Measurements from ENCODE around the gene ALDH2.
"Not testable (repeated sequence)": the region's sequence is repeated elsewhere in the genome, so short reads cannot be mapped to it uniquely, and the experiment has no call there.

ALDH2 gene

GRCh38 chr12:111791507-111791906 lies 24.8 kb downstream of the ALDH2 start:
- DNase-seq, result no peak

DNA sequence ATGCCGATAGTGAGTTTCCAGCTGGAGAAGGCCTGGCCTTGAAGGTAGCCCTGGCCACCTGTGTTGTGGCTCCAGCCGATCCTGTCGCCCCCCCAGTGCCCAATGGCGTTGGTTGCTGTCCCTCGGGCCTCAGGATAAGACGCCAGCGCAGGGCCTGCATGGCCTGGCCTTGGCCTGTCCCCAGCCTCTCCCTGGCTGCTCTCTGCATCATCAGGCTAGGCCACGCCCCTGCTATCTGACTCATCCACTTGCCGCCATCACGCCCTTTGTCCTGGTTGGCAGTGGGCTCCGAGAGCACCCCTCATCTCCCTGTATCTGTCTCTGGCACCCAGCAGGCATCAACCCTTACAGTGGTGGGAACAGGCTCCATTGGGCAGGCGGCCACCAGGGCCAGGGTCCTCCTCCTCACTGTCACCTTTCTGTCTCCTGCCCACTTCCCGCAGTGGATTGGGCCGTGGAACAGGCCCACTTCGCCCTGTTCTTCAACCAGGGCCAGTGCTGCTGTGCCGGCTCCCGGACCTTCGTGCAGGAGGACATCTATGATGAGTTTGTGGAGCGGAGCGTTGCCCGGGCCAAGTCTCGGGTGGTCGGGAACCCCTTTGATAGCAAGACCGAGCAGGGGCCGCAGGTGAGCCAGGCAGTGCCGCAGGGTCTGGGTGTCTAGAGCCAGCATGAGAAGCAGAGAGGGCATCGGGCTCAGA lies 25.6 kb downstream of the ALDH2 start:
- no peak for DNase-seq

- no peak for DNase-seq
Observed at GRCh38 chr12:111792856-111793235, 26.1 kb downstream of the ALDH2 start.

DNA sequence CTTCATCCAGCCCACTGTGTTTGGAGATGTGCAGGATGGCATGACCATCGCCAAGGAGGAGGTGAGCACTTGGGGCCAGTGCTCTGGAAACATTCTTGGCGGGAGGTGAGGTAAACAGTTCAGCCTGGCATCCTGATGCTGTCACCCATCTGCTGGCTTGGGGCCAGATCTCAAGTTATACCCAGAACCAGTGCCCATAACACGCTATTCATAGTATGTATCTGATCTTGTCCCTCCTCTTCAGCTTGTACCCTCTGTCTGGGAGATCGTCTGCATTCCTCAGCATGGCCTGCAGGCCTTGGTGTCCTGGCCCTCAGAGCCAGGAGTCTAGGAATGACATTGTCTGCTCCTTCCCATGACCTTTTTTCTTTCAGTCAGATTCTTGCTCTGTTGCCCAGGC lies 31.4 kb downstream of the ALDH2 start:
- DNase-seq, result no peak

DNA sequence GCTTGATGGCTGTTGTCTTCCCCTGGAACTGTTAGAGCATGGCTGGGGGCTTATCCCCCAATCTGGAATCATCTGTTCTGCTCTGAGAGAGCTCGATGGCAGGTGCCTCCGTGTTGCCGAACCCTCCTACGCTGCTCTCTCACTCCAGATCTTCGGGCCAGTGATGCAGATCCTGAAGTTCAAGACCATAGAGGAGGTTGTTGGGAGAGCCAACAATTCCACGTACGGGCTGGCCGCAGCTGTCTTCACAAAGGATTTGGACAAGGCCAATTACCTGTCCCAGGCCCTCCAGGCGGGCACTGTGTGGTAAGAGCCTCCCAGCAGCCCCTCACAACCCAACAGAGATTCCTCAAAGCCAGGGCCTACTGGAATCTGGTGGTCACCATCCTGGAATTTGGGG lies 33.0 kb downstream of the ALDH2 start:
- no peak for DNase-seq

DNA sequence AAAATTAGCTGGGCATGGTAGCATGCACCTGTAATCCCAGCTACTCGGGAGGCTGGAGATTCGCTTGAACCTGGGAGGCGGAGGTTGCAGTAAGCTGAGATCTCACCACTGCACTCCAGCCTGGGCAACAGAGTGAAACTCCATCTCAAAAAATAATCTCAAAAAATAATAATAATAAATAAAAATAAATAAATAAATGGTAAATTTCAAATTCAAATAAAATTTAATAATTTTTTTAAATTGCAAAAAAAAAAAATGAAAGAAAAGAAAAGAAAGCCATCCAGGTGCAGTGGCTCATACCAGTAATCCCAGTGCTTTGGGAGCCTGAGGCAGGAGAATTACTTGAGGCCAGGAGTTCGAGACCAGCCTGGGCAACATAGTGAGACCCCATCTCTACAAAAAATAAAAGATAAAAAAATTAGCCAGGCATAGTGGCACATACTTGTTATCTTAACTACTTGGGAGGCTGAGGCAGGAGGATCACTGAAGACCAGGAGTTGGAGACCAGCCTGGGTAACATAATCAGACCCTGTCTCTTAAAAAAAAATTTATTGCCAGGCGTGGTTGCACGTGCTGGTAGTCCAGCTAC lies 36.4 kb downstream of the ALDH2 start:
- DNase-seq, result no peak

DNA sequence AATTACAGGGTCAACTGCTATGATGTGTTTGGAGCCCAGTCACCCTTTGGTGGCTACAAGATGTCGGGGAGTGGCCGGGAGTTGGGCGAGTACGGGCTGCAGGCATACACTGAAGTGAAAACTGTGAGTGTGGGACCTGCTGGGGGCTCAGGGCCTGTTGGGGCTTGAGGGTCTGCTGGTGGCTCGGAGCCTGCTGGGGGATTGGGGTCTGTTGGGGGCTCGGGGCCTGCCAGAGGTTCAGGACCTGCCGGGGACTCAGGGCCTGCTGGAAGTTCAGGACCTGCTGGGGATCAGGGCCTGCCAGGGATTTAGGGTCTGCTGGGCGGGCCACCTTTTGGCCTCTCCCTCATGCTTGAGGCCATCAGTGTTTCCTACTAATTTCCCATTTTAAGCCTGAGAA lies 37.1 kb downstream of the ALDH2 start:
- no peak for DNase-seq

- DNase-seq, result no peak
Observed at GRCh38 chr12:111806304-111806703, 39.6 kb downstream of the ALDH2 start.

DNA sequence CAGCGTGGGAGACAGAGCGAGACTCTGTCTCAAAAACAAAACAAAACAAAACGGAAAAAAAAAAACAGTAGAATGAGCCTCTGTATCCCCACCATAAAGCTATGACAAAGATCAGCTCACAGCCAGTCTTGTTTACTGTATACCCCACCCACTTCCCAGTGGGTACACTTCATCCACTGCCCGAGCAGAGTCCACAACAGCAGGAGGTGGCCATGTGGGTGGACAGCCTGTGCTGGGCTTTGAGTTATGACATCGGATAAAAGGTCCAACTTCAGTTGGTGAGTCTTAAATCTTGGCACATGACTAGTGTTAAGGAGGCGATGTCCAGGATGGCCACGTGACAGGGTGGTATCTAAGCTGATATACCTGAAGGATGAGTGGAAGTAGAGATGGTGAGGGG lies 40.5 kb downstream of the ALDH2 start:
- DNase-seq, result no peak

DNA sequence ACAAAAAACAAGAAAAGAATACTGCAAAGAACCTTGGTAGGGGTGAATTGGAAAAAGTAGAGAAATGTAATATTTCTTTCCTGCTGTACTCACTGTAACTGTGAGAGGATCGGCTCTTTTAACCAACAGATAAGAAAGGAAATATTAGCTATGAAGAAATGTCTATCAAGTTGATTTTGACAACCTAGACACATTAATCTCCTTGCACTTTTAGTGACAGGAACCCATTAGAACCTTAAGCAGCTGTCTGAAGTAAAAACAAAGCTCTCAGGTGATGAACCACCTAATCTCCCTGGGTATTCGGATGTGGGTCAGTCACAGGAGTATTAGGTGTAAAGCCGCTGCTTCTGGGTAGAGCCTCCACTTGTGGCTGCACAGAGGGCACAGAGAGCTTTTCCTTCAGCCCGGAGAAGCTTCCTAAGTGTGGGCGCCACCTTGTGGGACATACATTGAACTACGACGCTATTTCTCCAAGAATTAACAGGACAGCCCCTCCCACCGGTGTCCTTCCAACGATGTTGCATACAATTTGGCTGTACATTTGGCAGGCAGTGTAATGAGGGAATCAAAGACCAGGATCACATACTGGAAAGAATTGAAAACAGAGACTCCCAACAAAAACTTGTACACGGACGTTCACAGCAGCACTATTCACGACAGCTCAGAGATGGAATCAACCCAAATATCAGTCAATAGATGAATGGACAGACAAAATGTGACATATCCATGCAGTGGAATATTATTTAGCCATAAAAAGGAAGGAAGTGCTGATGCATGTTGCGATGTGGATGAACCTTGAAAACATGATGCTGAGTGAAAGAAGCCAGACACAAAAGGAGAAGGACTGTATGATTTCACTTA lies 46.4 kb downstream of the ALDH2 start:
- DNase-seq, result peak; percentile 55

DNA sequence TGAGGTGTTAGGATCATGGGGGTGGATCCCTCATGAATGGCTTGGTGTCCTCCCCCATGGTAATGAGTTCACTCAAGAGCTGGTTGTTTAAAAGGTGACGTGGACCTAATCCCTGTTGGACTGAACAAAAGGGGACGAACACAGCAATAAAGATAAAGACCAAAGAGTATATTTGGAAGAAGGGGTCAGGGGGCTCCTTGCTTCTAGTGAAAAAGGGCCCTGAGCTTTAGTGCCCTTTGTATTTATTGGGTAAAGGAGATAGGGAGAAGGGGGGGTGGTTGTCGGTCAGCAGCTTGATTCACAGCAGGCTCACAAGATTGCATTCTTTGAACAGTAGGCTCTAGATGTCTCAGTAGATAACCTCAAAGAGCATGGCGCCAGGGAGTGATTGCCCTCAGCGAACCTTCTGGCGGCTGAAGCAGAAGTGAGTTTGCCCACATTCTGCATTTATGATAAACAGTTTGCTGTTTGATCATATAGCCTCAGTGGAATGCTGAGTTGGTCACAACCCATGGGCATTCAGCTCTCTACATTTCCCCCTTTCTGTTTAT lies 49.4 kb downstream of the ALDH2 start:
- DNase-seq, result no peak

- not testable (repeated sequence) for DNase-seq
Observed at GRCh38 chr12:111816898-111817297, 50.2 kb downstream of the ALDH2 start.

DNA sequence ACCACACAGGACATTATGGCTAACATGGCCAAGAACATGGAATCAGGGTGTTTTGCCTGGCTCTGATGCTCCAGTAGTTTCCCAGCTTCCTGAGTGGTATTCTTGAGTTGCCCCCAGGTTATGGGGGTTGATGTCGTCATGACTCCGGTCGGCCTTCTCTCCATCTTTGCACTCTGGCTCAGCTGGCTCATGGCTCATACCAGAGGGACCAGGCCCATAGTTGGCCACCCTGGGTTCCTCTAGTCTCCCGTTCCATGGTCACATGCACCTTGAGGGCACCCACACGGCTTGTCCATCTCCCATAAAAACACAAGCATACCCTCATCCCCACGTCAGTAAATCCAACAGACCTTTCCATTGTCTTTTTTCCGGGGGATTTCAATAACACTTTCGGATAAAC lies 51.6 kb downstream of the ALDH2 start:
- DNase-seq, result no peak

DNA sequence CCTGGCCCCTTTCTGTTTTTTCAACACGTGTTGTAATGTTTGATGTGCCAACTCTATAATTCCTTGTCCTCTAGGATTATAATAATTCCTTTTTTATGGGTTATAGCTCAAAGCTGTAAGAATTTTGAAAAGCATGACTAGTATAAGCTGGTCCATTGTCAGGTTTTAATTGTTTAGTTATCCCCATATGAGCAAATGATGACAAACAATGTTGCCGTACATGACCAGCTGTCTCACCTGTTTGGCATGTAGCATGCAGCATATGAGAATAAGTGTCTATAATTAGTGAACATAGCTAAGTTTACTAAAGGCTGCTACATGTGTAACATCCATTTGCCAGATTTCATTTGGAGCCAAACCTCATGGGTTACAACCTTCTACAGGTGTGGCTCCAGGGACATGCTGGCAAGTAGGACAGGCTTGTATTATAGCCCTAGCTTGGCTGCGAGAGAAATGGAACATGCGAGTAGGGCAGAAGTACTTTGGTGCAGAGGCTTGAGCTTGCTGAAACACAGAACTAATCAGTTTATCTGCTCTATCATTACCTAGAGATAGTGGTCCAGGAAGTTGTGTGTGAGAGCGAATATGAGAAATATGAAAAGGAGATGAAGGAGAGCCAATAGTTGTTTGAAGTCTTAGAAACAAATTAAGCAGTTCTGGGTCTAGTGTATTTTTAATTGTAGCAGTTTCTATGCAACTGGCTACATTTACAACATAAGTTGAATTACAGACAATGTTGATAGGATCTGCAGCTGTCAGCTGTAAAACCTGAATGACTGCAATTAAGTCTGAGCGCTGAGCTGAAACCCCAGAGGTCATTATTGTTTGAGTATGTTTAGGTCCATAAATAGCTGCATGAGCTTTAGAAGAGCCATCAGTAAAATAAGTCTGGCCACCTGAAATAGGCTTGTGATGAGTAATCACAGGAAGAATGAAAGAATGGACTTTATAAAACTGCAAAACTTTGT lies 52.7 kb downstream of the ALDH2 start:
- DNase-seq, result no peak

DNA sequence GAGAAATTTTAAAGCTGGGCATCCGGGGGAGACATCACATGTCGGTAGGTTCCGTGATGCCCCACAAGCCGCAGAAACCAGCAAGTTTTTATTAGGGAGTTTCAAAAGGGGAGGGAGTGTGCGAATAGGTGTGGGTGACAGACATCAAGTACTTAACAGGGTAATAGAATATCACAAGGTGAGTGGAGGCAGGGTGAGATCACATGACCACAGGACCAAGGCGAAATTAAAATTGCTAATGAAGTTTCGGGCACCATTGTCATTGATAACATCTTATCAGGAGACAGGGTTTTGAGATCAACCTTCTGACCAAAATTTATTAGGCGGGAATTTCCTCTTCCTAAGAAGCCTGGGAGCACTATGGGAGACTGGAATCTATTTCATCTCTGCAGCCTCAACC lies 54.1 kb downstream of the ALDH2 start:
- DNase-seq, result not testable (repeated sequence)

- no peak for DNase-seq
Observed at GRCh38 chr12:111822886-111823285, 56.2 kb downstream of the ALDH2 start.

DNA sequence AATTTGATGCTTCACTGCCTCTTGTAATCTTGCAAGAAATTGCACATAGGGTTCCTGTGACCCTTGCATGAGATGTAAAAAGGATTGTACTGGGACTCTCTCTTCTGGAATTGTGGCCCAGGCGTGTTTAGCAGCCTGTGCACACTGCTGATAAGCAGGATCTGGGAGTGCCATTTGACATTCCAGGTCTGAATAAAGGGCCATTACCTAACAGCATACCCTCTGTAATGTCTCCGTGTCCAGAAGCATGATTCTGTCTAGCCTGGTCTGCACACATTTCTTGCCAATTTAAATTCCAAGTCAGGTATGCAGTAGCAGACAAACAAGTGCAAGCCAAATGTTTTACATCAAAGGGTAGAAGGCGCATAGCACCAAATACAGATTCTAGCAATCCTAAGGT lies 57.2 kb downstream of the ALDH2 start:
- DNase-seq, result no peak

- not testable (repeated sequence) for DNase-seq
Observed at GRCh38 chr12:111824312-111824711, 57.6 kb downstream of the ALDH2 start.

DNA sequence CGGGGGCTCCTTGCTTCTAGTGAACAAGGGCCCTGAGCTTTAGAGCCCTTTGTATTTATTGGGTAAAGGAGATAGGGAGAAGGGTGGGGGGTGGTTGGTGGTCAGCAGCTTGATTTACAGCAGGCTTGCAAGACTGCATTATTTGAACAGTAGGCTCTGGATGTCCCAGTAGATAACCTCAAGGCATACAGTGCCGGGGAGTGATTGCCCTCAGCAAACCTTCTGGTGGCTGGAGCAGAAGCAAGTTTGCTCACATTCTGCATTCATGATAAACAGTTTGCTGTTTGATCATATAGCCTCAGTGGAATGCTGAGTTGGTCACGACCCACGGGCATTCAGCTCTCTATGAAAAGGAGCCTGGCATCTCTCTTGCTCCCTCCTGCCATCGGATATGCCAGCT lies 58.8 kb downstream of the ALDH2 start:
- no peak for DNase-seq

DNA sequence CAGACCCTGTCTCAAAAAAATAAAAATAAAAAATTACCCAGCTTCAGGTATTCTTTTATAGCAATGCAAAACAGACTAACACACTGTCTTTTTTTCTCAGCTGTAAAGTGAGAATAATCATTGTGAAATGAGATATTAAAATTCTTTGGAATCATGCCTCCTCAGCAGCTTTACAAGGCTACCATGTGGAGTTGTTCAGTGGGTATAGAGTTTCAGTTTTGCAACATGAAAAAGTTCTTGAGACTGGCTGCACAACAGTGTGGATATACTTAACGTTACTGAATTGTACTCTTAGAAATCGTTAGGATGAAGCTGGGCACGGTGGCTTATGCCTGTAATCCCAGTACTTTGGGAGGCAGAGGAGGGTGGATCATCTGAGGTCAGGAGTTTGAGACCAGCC lies 59.6 kb downstream of the ALDH2 start:
- no peak for DNase-seq

DNA sequence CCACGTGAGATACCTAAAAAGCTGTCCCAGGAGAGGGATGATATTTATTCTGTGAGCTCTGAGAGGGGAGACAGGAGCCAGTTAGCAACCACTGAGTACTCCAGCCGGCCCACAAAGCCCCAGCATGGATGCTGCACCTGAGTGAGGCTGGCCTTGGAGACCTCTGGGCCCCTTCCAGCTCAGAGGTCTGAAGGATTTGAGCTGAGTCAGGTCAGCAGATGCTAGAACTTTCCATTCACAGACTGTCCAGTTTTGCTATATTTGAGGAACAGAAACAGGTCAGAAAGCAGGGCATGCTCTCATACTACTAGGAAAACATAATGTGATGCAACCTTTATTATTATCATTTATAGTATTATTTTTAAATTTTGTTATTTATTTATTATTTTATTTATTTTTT lies 60.3 kb downstream of the ALDH2 start:
- DNase-seq, result no peak

DNA sequence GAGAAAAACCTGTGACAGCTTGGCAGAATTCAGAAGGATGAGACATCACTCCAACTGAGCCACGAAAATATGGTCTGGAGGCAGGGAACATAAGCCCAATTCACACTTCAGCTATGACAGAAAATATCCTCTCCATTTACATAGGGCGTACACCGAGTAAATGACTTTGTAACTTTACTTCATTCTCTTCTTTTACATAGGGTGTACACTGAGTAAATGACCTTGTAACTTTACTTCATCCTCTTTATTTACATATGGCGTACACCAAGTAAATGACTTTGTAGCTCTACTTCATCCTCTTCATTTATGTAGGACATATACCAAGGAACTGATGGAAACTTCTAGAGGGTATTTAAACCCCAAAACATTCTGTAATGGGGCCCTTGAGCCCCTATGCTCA lies 61.2 kb downstream of the ALDH2 start:
- no peak for DNase-seq

Measured in activated CD8-positive, alpha-beta memory T cell treated with anti-CD3 and anti-CD28 coated beads, Interleukin-2, amount 50 U/mL, for 4 hours (primary cell).